GM23338 (cell line): ENCODE measurements around the gene ALOX15.

ENCODE experiments used
- CTCF ChIP-seq, 2 experiments: fragments of 200-600 bp in 1 of 2; sonication (generic) in 1 of 2; conservative IDR thresholded peaks; 2 replicates each; pipeline versions ENCODE4 v1.5.1 to v1.6.1; 2016 to 2017; ENCODE audit warnings: antibody characterized with exemption in 2 of 2, low read depth in 2 of 2, mild to moderate bottlenecking in 2 of 2, moderate library complexity in 1 of 2
- EZH2phosphoT487 ChIP-seq: fragments of 200-600 bp; sonication (generic); IDR thresholded peaks from one replicate; pipeline ENCODE4 v1.8.1; 2018; ENCODE audit warnings: antibody characterized with exemption; ENCODE audit not compliant: unreplicated experiment
- POLR2AphosphoS5 ChIP-seq: IDR thresholded peaks from 2 replicates; pipeline ENCODE4 v1.6.1; 2016; ENCODE audit warnings: antibody characterized with exemption, low read depth
- TF ChIP-seq, protein P1 (sequence below): IDR thresholded peaks from one replicate; pipeline ENCODE4 v1.6.1; 2018; ENCODE audit warnings: antibody characterized with exemption; ENCODE audit not compliant: unreplicated experiment

DNA sequence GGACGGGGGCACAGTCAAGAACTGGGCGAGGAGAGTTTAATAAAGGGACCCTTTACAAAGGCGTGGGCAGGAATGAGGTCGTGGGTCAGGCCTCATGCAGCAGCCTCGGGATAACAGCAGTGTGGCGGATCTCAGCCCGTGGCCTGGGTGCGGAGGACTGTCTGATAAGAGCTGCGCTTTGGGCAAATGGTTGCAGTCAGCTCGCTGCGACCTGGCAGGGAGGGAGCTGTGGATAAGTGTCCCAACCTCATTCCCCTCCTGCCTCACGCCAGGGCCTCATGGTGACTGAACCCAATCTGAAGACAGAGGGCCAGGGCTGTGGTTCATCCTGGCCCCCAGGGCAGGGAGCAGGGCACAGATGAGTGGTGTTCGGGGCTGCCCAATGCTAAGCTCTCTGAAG is 43.5 kb downstream of the ALOX15 start:
- TF ChIP-seq CTCF (conservative IDR thresholded peaks at IDR 0.05; ENCODE audit: low read depth in 2 of 2) (no peak), POLR2AphosphoS5 (no peak), EZH2phosphoT487 (no peak)
- TF ChIP-seq, protein P1, sequence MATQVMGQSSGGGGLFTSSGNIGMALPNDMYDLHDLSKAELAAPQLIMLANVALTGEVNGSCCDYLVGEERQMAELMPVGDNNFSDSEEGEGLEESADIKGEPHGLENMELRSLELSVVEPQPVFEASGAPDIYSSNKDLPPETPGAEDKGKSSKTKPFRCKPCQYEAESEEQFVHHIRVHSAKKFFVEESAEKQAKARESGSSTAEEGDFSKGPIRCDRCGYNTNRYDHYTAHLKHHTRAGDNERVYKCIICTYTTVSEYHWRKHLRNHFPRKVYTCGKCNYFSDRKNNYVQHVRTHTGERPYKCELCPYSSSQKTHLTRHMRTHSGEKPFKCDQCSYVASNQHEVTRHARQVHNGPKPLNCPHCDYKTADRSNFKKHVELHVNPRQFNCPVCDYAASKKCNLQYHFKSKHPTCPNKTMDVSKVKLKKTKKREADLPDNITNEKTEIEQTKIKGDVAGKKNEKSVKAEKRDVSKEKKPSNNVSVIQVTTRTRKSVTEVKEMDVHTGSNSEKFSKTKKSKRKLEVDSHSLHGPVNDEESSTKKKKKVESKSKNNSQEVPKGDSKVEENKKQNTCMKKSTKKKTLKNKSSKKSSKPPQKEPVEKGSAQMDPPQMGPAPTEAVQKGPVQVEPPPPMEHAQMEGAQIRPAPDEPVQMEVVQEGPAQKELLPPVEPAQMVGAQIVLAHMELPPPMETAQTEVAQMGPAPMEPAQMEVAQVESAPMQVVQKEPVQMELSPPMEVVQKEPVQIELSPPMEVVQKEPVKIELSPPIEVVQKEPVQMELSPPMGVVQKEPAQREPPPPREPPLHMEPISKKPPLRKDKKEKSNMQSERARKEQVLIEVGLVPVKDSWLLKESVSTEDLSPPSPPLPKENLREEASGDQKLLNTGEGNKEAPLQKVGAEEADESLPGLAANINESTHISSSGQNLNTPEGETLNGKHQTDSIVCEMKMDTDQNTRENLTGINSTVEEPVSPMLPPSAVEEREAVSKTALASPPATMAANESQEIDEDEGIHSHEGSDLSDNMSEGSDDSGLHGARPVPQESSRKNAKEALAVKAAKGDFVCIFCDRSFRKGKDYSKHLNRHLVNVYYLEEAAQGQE: no peak
